ENCODE results near the gene TAGAP.

TAGAP gene

DNA sequence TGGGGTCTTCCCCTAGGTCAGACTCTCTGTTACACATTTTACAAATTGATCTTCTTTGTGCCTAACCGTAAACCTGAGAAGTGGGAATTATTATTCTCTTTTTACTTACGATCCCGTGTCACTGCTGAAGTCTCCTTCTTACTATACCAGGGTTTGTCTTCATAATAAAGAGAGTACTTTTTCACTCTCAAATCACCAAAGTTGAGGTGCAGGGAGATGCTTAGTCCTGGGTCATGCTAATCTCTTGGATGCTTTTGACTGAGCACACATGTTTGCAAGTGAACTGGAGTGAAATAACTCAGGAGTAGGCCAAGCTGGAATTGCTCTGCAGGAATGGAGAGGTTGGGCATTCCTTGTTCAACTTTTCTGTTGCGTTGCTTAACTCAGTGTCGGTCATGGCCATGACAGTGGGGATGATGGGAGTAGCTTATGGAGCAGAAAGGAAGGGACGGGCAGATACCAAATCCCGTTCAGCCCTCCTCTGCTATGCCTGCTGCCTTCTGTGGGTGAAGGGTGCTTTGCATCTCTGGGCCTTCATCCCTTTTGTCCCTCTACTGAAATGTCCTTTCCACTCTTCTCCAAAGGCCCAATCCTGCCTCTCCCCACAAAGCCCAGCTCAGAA lies 15.2 kb upstream of the TAGAP start:
- Histone ChIP-seq H3K27me3 (ENCODE audit: control insufficient read depth in 1 of 2, insufficient read depth in 2 of 2, low read length in 2 of 2) (peaks cover 3 to 4% of the 10 kb centered on the region in 2 donors), H3K9me3 (ENCODE audit: control insufficient read depth in 2 of 2, low read length in 2 of 2) (no peaks in the 10 kb centered on the region), H3K4me1 (ENCODE audit: control insufficient read depth, insufficient read depth, low read length) (no peaks in the 10 kb centered on the region)

DNA sequence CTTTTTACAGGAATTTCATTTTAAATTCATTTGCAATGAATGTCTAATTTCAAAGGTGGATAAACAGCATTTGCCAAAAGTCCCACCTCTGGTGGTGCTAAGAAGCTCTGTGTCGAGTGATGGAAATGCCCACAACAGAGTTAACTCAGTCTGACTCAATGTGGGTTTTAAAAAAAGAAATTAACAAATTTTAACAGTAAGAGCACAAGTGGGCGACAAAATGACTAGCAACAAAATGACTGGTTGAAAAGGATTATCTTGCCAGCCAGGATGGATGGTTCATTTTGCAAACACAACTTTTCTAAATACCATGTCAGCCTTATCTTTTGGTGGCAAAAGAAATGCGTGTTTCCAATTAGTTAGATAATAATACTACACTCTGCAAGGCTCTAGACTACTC lies 14.3 kb upstream of the TAGAP start:
- Histone ChIP-seq H3K27me3 (ENCODE audit: control insufficient read depth in 1 of 2, insufficient read depth in 2 of 2, low read length in 2 of 2) (peaks cover 3 to 6% of the 10 kb centered on the region in 2 donors), H3K36me3 (ENCODE audit: control insufficient read depth in 2 of 2, insufficient read depth in 2 of 2, low read length in 2 of 2) (no peaks in the 10 kb centered on the region), H3K27ac (ENCODE audit: low read length) (no peak overlapping the region), H3K9me3 (ENCODE audit: control insufficient read depth in 2 of 2, low read length in 2 of 2) (no peaks in the 10 kb centered on the region), H3K4me1 (ENCODE audit: control insufficient read depth, insufficient read depth, low read length) (no peaks in the 10 kb centered on the region), H3K4me3 (ENCODE audit: low read length in 2 of 2) (no peak overlapping the region), H3K9ac (ENCODE audit: low read length in 2 of 2) (no peak overlapping the region)

More for the DNA sequence above, 15.2 kb upstream of the TAGAP start:
- H3K9ac ChIP-seq (ENCODE audit: low read length in 2 of 2) = no peak overlapping the region
- H3K36me3 ChIP-seq (ENCODE audit: control insufficient read depth in 2 of 2, insufficient read depth in 2 of 2, low read length in 2 of 2) = no peaks in the 10 kb centered on the region
- H3K4me3 ChIP-seq (ENCODE audit: low read length in 2 of 2) = no peak overlapping the region
- no peak overlapping the region for H3K27ac ChIP-seq (ENCODE audit: low read length)

DNA sequence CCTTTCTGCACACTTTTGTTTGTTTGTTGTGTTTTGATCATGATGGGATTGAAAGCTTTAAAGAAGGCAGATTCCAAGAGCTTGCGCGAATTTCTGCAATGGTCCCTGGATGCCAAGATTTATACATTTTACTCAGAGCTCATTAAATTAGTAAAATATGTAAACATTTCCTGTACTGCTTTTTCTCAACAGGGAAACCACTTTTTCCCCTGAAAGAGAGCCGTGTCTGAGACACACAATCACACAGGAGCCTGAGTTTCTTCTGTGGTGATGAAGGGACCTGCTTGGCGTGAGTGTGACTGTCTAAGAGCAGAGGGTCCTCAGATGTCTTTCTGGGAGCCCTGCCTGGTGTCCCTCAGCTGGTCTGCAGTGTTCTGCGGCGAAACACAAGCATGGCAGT lies 12.1 kb upstream of the TAGAP start:
- H3K4me3 ChIP-seq (ENCODE audit: low read length in 2 of 2) = no peak overlapping the region
- H3K9me3 ChIP-seq (ENCODE audit: control insufficient read depth in 2 of 2, low read length in 2 of 2) = no peaks in the 10 kb centered on the region
- peaks cover 3 to 9% of the 10 kb centered on the region in 2 donors for H3K27me3 ChIP-seq (ENCODE audit: control insufficient read depth in 1 of 2, insufficient read depth in 2 of 2, low read length in 2 of 2)
- H3K27ac ChIP-seq (ENCODE audit: low read length) = no peak overlapping the region
- H3K9ac ChIP-seq (ENCODE audit: low read length in 2 of 2) = no peak overlapping the region
- no peaks in the 10 kb centered on the region for H3K36me3 ChIP-seq (ENCODE audit: control insufficient read depth in 2 of 2, insufficient read depth in 2 of 2, low read length in 2 of 2)
- no peaks in the 10 kb centered on the region for H3K4me1 ChIP-seq (ENCODE audit: control insufficient read depth, insufficient read depth, low read length)

GRCh38 chr6:159056432-159056831 lies 11.6 kb upstream of the TAGAP start:
- H3K27ac ChIP-seq (ENCODE audit: low read length) = no peak overlapping the region

GRCh38 chr6:159056003-159056402 lies 11.2 kb upstream of the TAGAP start:
- no peaks in the 10 kb centered on the region for H3K36me3 ChIP-seq (ENCODE audit: control insufficient read depth in 2 of 2, insufficient read depth in 2 of 2, low read length in 2 of 2)
- peaks cover 3 to 9% of the 10 kb centered on the region in 2 donors for H3K27me3 ChIP-seq (ENCODE audit: control insufficient read depth in 1 of 2, insufficient read depth in 2 of 2, low read length in 2 of 2)
- no peaks in the 10 kb centered on the region for H3K4me1 ChIP-seq (ENCODE audit: control insufficient read depth, insufficient read depth, low read length)
- H3K9ac ChIP-seq (ENCODE audit: low read length in 2 of 2) = no peak overlapping the region
- H3K9me3 ChIP-seq (ENCODE audit: control insufficient read depth in 2 of 2, low read length in 2 of 2) = no peaks in the 10 kb centered on the region
- no peak overlapping the region for H3K27ac ChIP-seq (ENCODE audit: low read length)
- H3K4me3 ChIP-seq (ENCODE audit: low read length in 2 of 2) = no peak overlapping the region

More at GRCh38 chr6:159056432-159056831, 11.6 kb upstream of the TAGAP start:
- Histone ChIP-seq H3K27me3 (ENCODE audit: control insufficient read depth in 1 of 2, insufficient read depth in 2 of 2, low read length in 2 of 2) (peaks cover 3 to 9% of the 10 kb centered on the region in 2 donors), H3K36me3 (ENCODE audit: control insufficient read depth in 2 of 2, insufficient read depth in 2 of 2, low read length in 2 of 2) (no peaks in the 10 kb centered on the region), H3K9me3 (ENCODE audit: control insufficient read depth in 2 of 2, low read length in 2 of 2) (no peaks in the 10 kb centered on the region), H3K9ac (ENCODE audit: low read length in 2 of 2) (no peak overlapping the region), H3K4me1 (ENCODE audit: control insufficient read depth, insufficient read depth, low read length) (no peaks in the 10 kb centered on the region), H3K4me3 (ENCODE audit: low read length in 2 of 2) (no peak overlapping the region)

DNA sequence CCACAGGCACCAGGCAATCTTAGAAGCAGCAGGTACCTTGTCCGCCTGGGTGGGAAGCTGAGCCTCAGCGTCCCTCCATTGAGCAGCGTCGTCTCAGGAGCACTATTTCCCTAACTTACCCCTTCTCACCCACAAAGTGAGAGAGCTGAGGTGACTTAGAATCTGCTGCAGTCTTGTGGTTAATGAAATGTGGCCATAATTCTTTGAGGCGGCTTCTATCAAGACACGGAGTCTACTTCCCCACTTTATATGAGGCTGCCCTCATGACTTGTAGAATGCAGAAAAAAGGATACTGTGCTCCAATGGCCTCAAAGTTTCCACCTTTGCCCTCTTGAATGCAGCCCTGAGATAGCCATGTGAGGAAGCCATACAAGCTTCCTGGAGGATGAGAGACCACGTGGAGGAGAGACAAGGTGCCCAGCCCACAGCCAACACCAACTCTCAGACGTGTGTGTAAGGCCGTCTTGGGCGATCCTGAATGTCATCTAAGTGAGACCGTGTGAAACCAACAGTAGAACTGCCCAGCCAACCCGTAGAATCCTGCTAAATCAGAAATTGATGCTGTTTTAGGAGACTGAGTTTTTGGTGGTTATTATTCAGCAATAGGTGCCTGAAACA lies 9.1 kb upstream of the TAGAP start:
- no peaks in the 10 kb centered on the region for H3K4me1 ChIP-seq (ENCODE audit: control insufficient read depth, insufficient read depth, low read length)
- no peak overlapping the region for H3K27ac ChIP-seq (ENCODE audit: low read length)
- H3K27me3 ChIP-seq (ENCODE audit: control insufficient read depth in 1 of 2, insufficient read depth in 2 of 2, low read length in 2 of 2) = peaks cover 3 to 11% of the 10 kb centered on the region in 2 donors
- no peaks in the 10 kb centered on the region for H3K9me3 ChIP-seq (ENCODE audit: control insufficient read depth in 2 of 2, low read length in 2 of 2)
- no peak overlapping the region for H3K4me3 ChIP-seq (ENCODE audit: low read length in 2 of 2)
- no peaks in the 10 kb centered on the region for H3K36me3 ChIP-seq (ENCODE audit: control insufficient read depth in 2 of 2, insufficient read depth in 2 of 2, low read length in 2 of 2)
- no peak overlapping the region for H3K9ac ChIP-seq (ENCODE audit: low read length in 2 of 2)

DNA sequence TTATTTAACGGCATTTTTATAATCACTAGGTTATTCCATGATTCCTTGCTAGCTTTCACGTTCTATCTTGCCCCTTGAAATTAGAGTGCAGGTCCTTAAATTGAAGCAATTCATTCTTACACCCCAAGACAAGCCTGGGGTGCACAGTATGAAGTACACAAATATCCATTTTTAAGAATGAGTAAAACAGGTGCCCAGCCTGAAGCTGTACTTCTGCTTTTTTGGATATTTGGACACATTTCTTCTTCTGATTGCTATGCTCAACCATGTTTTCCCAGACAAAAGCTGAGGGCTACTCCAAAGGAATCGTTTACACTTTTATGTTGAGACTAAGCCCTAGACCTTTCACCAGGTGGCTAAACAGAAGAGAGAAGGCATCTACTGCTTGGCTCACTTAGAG lies 7.9 kb upstream of the TAGAP start:
- H3K4me1 ChIP-seq (ENCODE audit: control insufficient read depth, insufficient read depth, low read length) = no peaks in the 10 kb centered on the region
- no peak overlapping the region for H3K4me3 ChIP-seq (ENCODE audit: low read length in 2 of 2)
- H3K36me3 ChIP-seq (ENCODE audit: control insufficient read depth in 2 of 2, insufficient read depth in 2 of 2, low read length in 2 of 2) = no peaks in the 10 kb centered on the region
- H3K27ac ChIP-seq (ENCODE audit: low read length) = no peak overlapping the region
- no peak overlapping the region for H3K9ac ChIP-seq (ENCODE audit: low read length in 2 of 2)
- H3K27me3 ChIP-seq (ENCODE audit: control insufficient read depth in 1 of 2, insufficient read depth in 2 of 2, low read length in 2 of 2) = peaks cover 6 to 15% of the 10 kb centered on the region in 2 donors
- no peaks in the 10 kb centered on the region for H3K9me3 ChIP-seq (ENCODE audit: control insufficient read depth in 2 of 2, low read length in 2 of 2)

DNA sequence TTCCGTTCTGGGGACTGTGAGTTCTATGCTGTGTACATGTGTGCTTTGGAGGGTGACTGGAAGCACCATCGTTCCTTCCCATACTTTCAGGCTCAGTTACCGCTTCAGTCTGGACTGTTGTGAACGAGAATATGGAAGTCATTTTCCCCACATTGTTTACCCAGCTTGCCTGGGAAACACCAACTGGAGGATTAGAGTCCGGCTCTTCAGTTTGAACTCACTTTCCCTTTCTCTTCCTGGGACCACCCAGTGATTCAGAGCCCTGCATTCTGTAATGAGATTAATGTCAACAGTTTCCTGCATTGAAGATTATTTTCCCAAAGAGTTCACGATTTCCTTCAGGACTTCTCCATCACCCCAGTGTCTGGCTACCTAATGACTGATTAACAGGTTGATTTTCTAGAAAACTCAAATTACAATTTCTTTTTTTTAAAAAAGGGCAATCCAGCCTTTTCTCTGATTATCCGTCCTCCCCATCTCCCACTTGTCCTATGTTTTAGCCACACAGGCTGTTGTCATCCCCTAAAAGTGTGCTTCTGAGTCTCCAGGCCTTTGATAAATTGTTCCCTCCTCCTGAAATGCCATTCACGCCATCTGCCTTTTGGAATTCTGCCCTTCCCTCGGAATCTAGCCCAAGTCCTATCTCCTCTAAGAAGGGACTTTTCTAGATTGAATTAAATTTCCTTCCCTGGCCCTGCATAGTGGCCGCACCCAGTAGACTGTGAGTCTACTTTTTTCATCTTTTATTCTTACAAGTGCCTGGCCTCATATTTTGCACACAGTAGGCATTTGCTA lies 3.3 kb upstream of the TAGAP start:
- Histone ChIP-seq H3K4me3 (ENCODE audit: low read length in 2 of 2) (no peak overlapping the region), H3K4me1 (ENCODE audit: control insufficient read depth, insufficient read depth, low read length) (no peaks in the 10 kb centered on the region), H3K9ac (ENCODE audit: low read length in 2 of 2) (no peak overlapping the region), H3K9me3 (ENCODE audit: control insufficient read depth in 2 of 2, low read length in 2 of 2) (no peaks in the 10 kb centered on the region), H3K27me3 (ENCODE audit: control insufficient read depth in 1 of 2, insufficient read depth in 2 of 2, low read length in 2 of 2) (peaks cover 4 to 6% of the 10 kb centered on the region in 2 donors), H3K36me3 (ENCODE audit: control insufficient read depth in 2 of 2, insufficient read depth in 2 of 2, low read length in 2 of 2) (no peaks in the 10 kb centered on the region), H3K27ac (ENCODE audit: low read length) (no peak overlapping the region)

- Histone ChIP-seq H3K36me3 (ENCODE audit: control insufficient read depth in 2 of 2, insufficient read depth in 2 of 2, low read length in 2 of 2) (no peaks in the 10 kb centered on the region), H3K9ac (ENCODE audit: low read length in 2 of 2) (no peak overlapping the region), H3K4me3 (ENCODE audit: low read length in 2 of 2) (no peak overlapping the region), H3K9me3 (ENCODE audit: control insufficient read depth in 2 of 2, low read length in 2 of 2) (no peaks in the 10 kb centered on the region), H3K4me1 (ENCODE audit: control insufficient read depth, insufficient read depth, low read length) (no peaks in the 10 kb centered on the region), H3K27me3 (ENCODE audit: control insufficient read depth in 1 of 2, insufficient read depth in 2 of 2, low read length in 2 of 2) (peaks cover 4 to 5% of the 10 kb centered on the region in 2 donors), H3K27ac (ENCODE audit: low read length) (no peak overlapping the region)
Measured at GRCh38 chr6:159045801-159046200, 1.0 kb upstream of the TAGAP start.

DNA sequence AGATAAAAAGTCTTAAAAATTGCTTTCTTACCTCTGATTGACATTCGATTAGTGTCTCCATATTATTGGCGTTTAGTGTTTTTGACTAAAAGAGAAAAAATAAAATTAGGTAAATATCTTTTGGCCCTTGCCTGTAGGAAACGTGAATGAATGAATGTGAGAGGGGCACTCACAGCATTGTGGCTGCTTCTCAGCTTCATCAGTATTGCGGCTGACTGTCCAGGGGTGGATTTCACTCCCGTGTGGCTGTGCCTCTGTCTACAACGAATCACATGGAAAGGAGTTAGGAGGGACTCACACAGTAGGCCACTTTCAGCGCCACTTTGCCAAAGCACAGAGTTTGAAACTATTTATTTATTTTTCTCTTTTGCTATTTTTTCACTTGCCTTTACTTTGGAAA lies 844 bp downstream of the TAGAP start:
- no peaks in the 10 kb centered on the region for H3K9me3 ChIP-seq (ENCODE audit: control insufficient read depth in 2 of 2, low read length in 2 of 2)
- H3K27me3 ChIP-seq (ENCODE audit: control insufficient read depth in 1 of 2, insufficient read depth in 2 of 2, low read length in 2 of 2) = peaks cover 4% of the 10 kb centered on the region in 2 donors
- no peak overlapping the region for H3K4me3 ChIP-seq (ENCODE audit: low read length in 2 of 2)
- H3K36me3 ChIP-seq (ENCODE audit: control insufficient read depth in 2 of 2, insufficient read depth in 2 of 2, low read length in 2 of 2) = no peaks in the 10 kb centered on the region
- no peak overlapping the region for H3K9ac ChIP-seq (ENCODE audit: low read length in 2 of 2)
- H3K27ac ChIP-seq (ENCODE audit: low read length) = no peak overlapping the region
- no peaks in the 10 kb centered on the region for H3K4me1 ChIP-seq (ENCODE audit: control insufficient read depth, insufficient read depth, low read length)
